MCF 10A (cell line): Measurements from ENCODE around the gene AUTS2. TPM values are rescaled to one million over a fixed set of nuclear protein-coding genes. Genes with fewer than 3 reads are reported as not detected.

Experiments
- BruUV-seq: library from RNA; stranded (reverse); fragments of 400-500 nt; replicated peaks from 2 replicates; lab custom pipeline; 2021; lab: Mats Ljungman, UMichigan
- CTCF ChIA-PET: fragments of 300-600 bp; sonication (Branson Sonifier 250); formaldehyde crosslinking; extraction: SDS; loops from one replicate; lab custom pipeline; 2021; ENCODE audit warnings: antibody characterized with exemption, inconsistent platforms; lab: Yijun Ruan, JAX
- POLR2A ChIA-PET: fragments of 300-600, 350-650 bp; sonication (Branson Sonifier 250); formaldehyde crosslinking; extraction: SDS; loops from one replicate; lab custom pipeline; 2020; ENCODE audit warnings: antibody characterized with exemption, inconsistent platforms; lab: Yijun Ruan, JAX
- DNase-seq: peaks from one replicate; pipeline ENCODE4 v3.0.0-alpha.2; 2018; ENCODE audit not compliant: unreplicated experiment
- H3K27ac Mint-ChIP-seq: one replicate; pipeline ENCODE4 v1.8.0; 2022; ENCODE audit warnings: mild to moderate bottlenecking, low read depth, mixed read lengths; ENCODE audit not compliant: unreplicated experiment
- H3K27me3 Mint-ChIP-seq: one replicate; pipeline ENCODE4 v1.8.0; 2022; ENCODE audit warnings: mixed read lengths; ENCODE audit not compliant: insufficient read depth, unreplicated experiment
- H3K36me3 Mint-ChIP-seq: one replicate; pipeline ENCODE4 v1.8.0; 2022; ENCODE audit warnings: mild to moderate bottlenecking, moderate library complexity, mixed read lengths; ENCODE audit not compliant: insufficient read depth, unreplicated experiment
- H3K4me1 Mint-ChIP-seq: one replicate; pipeline ENCODE4 v1.8.0; 2022; ENCODE audit warnings: mixed read lengths; ENCODE audit not compliant: insufficient read depth, unreplicated experiment
- H3K4me3 Mint-ChIP-seq: one replicate; pipeline ENCODE4 v1.8.0; 2022; ENCODE audit warnings: mild to moderate bottlenecking, moderate library complexity, mixed read lengths; ENCODE audit not compliant: unreplicated experiment
- H3K9me3 Mint-ChIP-seq: one replicate; pipeline ENCODE4 v1.8.0; 2022; ENCODE audit warnings: mixed read lengths; ENCODE audit not compliant: unreplicated experiment
- intact Hi-C: fragments of 100-400 bp; cut with micrococcal nuclease; formaldehyde crosslinking; loops from 2 replicates; pipeline ENCODE4 v1.14.1; 2022
- total RNA-seq: library from RNA; stranded (reverse); gene quantifications from 2 replicates; pipeline ENCODE4 v1.2.3, GENCODE V29; 2022
- TF ChIP-seq, protein P1 (sequence below): fragments of 200-600 bp; IDR thresholded peaks from one replicate; pipeline ENCODE4 v1.8.0; 2022; ENCODE audit warnings: antibody characterized with exemption, mild to moderate bottlenecking; ENCODE audit not compliant: unreplicated experiment

The AUTS2 gene
- total RNA-seq, 1 experiment from 2014 or later: 1.3 TPM

DNA sequence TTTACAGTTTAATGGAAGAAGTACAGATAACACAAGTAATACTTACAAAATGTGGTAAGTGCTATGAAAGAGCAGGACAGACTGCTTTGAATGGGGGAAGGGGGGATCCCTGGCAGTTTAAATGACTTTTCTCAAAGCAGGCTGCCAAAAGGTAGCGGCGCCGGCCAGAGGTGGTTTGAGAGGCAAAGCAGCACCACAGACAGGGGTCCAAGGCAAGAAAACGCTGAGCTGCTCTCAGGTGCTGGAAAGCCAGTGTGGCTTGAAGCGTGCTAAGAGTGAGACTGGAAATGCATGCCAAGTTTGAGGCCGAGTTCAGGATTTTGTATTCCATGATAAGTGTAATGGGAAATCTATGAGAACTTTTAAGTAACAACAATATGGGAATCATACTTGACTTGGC, 437.7 kb downstream of the AUTS2 start:
- BruUV-seq: no TSS peak
- POLR2A ChIA-PET: no interaction called here
- CTCF ChIA-PET: no interaction called here
- intact Hi-C loops: no loop called here
- Mint-ChIP-seq H3K27ac (no peak overlapping the region), H3K4me1 (no peaks in the 10 kb centered on the region), H3K4me3 (no peak overlapping the region), H3K9me3 (peaks cover 52% of the 10 kb centered on the region), H3K27me3 (no peaks in the 10 kb centered on the region), H3K36me3 (no peaks in the 10 kb centered on the region)
- TF ChIP-seq, protein P1, sequence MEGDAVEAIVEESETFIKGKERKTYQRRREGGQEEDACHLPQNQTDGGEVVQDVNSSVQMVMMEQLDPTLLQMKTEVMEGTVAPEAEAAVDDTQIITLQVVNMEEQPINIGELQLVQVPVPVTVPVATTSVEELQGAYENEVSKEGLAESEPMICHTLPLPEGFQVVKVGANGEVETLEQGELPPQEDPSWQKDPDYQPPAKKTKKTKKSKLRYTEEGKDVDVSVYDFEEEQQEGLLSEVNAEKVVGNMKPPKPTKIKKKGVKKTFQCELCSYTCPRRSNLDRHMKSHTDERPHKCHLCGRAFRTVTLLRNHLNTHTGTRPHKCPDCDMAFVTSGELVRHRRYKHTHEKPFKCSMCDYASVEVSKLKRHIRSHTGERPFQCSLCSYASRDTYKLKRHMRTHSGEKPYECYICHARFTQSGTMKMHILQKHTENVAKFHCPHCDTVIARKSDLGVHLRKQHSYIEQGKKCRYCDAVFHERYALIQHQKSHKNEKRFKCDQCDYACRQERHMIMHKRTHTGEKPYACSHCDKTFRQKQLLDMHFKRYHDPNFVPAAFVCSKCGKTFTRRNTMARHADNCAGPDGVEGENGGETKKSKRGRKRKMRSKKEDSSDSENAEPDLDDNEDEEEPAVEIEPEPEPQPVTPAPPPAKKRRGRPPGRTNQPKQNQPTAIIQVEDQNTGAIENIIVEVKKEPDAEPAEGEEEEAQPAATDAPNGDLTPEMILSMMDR: no peak
- DNase-seq: no peak

GRCh38 chr7:70036695-70037094, 438.4 kb downstream of the AUTS2 start:
- ChIA-PET POLR2A (no interaction called here), CTCF (no interaction called here)
- intact Hi-C loops: no loop called here
- no peak for DNase-seq
- no peak overlapping the region for H3K4me3 Mint-ChIP-seq
- no peaks in the 10 kb centered on the region for H3K4me1 Mint-ChIP-seq
- no peak overlapping the region for H3K27ac Mint-ChIP-seq
- peaks cover 52% of the 10 kb centered on the region for H3K9me3 Mint-ChIP-seq
- H3K27me3 Mint-ChIP-seq: no peaks in the 10 kb centered on the region
- BruUV-seq: no TSS peak
- H3K36me3 Mint-ChIP-seq: no peaks in the 10 kb centered on the region
- TF ChIP-seq, protein P1: no peak

- ChIA-PET POLR2A (no interaction called here), CTCF (no interaction called here)
- no peak for DNase-seq
- H3K4me1 Mint-ChIP-seq: no peaks in the 10 kb centered on the region
- H3K27ac Mint-ChIP-seq: no peak overlapping the region
- H3K27me3 Mint-ChIP-seq: no peaks in the 10 kb centered on the region
- no peaks in the 10 kb centered on the region for H3K36me3 Mint-ChIP-seq
- BruUV-seq: no TSS peak
- TF ChIP-seq, protein P1: no peak
- H3K4me3 Mint-ChIP-seq: no peak overlapping the region
- H3K9me3 Mint-ChIP-seq: peaks cover 52% of the 10 kb centered on the region
- intact Hi-C loops: no loop called here
Observed at GRCh38 chr7:70037171-70037933, 439.1 kb downstream of the AUTS2 start.

DNA sequence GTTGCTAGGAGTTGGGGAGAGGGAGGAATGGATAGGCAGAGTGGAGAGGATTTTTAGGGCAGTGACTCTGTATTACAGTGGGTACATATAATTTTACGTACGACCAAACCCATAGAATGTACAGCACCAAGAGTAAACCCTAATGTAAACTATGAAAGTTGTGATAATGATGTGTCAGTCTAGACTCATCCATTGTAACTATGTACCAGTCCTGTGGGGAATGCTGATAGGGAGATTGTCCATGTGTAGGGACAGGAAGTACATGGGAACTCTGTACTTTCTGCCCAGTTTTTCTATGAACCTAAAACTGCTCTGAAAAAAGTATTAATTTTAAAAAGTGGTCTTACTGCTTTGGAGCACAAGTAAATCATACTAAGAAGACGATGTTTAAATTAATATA, 441.8 kb downstream of the AUTS2 start:
- H3K27me3 Mint-ChIP-seq: no peaks in the 10 kb centered on the region
- intact Hi-C loops: loop anchor here (5.0 kb wide), 1 partner anchor 657 kb away; no protein-coding TSS in a partner anchor
- DNase-seq: no peak
- ChIA-PET POLR2A (no interaction called here), CTCF (interaction anchor here (0.7 kb wide), 1 partner anchor 25 kb away, joined by 3 read pairs; no protein-coding TSS in a partner anchor)
- H3K27ac Mint-ChIP-seq: no peak overlapping the region
- BruUV-seq: no TSS peak
- TF ChIP-seq, protein P1: no peak
- H3K4me3 Mint-ChIP-seq: no peak overlapping the region
- H3K9me3 Mint-ChIP-seq: peaks cover 33% of the 10 kb centered on the region
- H3K36me3 Mint-ChIP-seq: no peaks in the 10 kb centered on the region
- H3K4me1 Mint-ChIP-seq: no peaks in the 10 kb centered on the region
